ENCODE data around the gene ASH1L. TPM values are rescaled to one million over a fixed set of nuclear protein-coding genes. Genes with fewer than 3 reads are reported as not detected.
"Not testable (repeated sequence)": the region's sequence is repeated elsewhere in the genome, so short reads cannot be mapped to it uniquely, and the experiment has no call there.

ASH1L gene
- total RNA-seq, 1 donor from 2014 or later, result 90.6 TPM

DNA sequence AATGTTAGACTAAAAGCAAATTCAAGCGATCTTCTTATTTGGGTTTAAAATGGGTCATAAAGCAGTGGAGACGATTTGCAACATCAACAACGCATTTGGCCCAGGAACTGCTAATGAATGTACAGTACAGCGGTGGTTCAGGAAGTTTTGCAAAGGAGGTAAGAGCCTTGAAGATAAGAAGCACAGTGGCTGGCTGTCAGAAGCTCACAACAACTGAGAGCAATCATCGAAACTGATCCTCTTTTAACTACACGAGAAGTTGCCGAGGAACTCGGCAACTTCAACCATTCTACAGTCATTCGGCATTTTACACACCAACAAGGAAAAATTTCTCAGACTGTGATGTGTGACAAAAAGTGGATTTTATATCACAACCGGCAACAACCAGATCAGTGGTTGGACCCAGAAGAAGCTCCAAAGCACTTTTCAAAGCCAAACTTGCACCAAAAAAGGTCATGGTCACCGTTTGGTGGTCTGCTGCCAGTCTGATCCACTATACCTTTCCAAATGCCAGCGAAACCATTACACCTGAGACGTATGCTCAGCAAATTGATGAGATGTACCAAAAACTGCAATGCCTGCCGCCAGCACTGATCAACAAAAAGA, 47.9 kb downstream of the ASH1L start:
- ATAC-seq (ENCODE audit: low read depth) (no peak), DNase-seq (no peak)
- Mint-ChIP-seq H3K4me1 (peaks cover 31% of the 10 kb centered on the region), H3K36me3 (ENCODE audit: low read depth) (peaks cover 26% of the 10 kb centered on the region), H3K4me3 (no peak overlapping the region), H3K27me3 (no peaks in the 10 kb centered on the region), H3K27ac (no peak overlapping the region), H3K9me3 (no peaks in the 10 kb centered on the region)
- TF ChIP-seq, protein P1, sequence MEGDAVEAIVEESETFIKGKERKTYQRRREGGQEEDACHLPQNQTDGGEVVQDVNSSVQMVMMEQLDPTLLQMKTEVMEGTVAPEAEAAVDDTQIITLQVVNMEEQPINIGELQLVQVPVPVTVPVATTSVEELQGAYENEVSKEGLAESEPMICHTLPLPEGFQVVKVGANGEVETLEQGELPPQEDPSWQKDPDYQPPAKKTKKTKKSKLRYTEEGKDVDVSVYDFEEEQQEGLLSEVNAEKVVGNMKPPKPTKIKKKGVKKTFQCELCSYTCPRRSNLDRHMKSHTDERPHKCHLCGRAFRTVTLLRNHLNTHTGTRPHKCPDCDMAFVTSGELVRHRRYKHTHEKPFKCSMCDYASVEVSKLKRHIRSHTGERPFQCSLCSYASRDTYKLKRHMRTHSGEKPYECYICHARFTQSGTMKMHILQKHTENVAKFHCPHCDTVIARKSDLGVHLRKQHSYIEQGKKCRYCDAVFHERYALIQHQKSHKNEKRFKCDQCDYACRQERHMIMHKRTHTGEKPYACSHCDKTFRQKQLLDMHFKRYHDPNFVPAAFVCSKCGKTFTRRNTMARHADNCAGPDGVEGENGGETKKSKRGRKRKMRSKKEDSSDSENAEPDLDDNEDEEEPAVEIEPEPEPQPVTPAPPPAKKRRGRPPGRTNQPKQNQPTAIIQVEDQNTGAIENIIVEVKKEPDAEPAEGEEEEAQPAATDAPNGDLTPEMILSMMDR (IDR thresholded peaks at IDR 0.05), result no peak
- ChIA-PET POLR2A (no interaction called here), CTCF (interaction anchor here (1.0 to 1.9 kb wide), 2 partner anchors 10 to 12 kb away, joined by 3 to 5 read pairs; no protein-coding TSS in a partner anchor)
- intact Hi-C loops (cut with micrococcal nuclease), result no loop called here

DNA sequence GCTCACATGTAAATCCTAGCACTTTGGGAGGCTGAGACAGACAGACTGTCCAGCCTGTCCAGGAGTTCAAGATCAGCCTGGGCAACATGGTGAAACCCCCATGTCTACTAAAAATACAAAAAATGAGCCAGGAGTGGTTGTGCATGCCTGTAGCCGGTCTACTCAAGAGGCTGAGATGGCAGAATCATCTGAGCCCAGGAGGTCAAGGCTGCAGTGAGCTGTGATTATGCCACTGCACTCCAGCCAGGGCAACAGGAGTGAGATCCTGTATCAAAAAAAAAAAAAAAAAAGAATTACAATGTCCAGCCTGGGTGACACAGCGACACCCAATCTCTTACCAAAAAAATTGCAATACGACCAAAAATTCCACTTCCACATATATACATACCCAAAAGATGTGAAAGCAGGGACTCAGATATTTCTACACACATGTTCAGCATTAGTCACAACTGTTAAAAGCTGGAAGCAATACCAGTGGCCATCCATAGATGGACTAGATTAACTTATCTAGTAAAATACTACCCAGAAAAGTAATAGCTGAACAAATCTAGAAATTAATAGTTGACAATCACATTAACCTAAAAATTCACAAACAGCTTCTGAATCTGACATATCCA, 49.2 kb downstream of the ASH1L start:
- Mint-ChIP-seq H3K9me3 (no peaks in the 10 kb centered on the region), H3K27me3 (no peaks in the 10 kb centered on the region), H3K4me3 (no peak overlapping the region), H3K4me1 (peaks cover 30% of the 10 kb centered on the region), H3K27ac (no peak overlapping the region), H3K36me3 (ENCODE audit: low read depth) (peaks cover 25% of the 10 kb centered on the region)
- DNase-seq (no peak), ATAC-seq (ENCODE audit: low read depth) (no peak)
- CTCF ChIA-PET, result interaction anchor here (1.9 kb wide), 1 partner anchor 9 kb away, joined by 5 read pairs; no protein-coding TSS in a partner anchor
- intact Hi-C loops (cut with micrococcal nuclease), result no loop called here
- POLR2A ChIA-PET, result no interaction called here
- TF ChIP-seq, protein P1 (IDR thresholded peaks at IDR 0.05), result no peak

DNA sequence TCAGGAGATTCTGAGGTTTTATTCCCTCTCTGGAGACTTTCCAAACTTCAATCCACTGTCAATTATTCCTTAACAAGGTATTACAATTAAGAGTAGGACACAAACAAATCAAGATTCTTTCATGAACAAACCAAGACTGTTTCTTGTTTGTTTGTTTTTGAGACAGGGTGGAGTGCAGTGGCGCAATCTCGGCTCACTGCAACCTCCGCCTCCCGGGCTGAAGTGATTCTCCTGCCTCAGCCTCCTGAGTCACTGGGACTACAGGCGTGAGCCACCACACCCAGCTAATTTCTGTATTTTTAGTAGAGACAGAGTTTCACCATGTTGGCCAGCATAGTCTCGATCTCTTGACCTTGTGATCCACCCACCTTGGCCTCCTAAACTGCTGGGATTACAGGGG, 51.2 kb downstream of the ASH1L start:
- CTCF ChIA-PET; DNase-seq; H3K27me3 Mint-ChIP-seq; H3K9me3 Mint-ChIP-seq; ATAC-seq (ENCODE audit: low read depth); H3K27ac Mint-ChIP-seq; POLR2A ChIA-PET; intact Hi-C loops (cut with micrococcal nuclease); H3K4me3 Mint-ChIP-seq: not testable (repeated sequence)
- Mint-ChIP-seq H3K4me1 (peaks cover 31% of the 10 kb centered on the region), H3K36me3 (ENCODE audit: low read depth) (peaks cover 21% of the 10 kb centered on the region)

DNA sequence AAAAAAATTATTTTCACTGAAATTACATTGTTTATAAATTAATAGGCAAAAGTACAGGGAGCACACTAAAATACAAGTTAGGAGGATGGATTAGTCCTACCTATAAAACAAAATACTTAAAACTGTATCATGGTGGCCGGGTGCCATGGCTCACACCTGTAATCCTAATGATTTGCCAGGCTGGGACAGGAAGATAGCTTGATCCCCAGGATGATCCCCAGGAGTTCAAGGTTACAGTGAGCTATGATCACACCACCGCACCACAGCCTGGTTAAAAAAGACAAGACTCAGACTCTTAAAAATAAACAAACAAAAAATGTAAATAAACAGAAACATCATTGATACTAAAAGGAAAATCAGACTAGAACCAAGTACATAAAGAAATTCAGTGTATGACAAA, 53.5 kb downstream of the ASH1L start:
- POLR2A ChIA-PET, result no interaction called here
- H3K27ac Mint-ChIP-seq, result no peak overlapping the region
- H3K9me3 Mint-ChIP-seq, result no peaks in the 10 kb centered on the region
- TF ChIP-seq, protein P1 (IDR thresholded peaks at IDR 0.05), result no peak
- ATAC-seq (ENCODE audit: low read depth) (no peak), DNase-seq (no peak)
- CTCF ChIA-PET, result interaction anchor here (0.6 kb wide), 1 partner anchor 185 kb away, joined by 3 read pairs; no protein-coding TSS in a partner anchor
- H3K4me3 Mint-ChIP-seq, result no peak overlapping the region
- H3K36me3 Mint-ChIP-seq (ENCODE audit: low read depth), result peaks cover 19% of the 10 kb centered on the region
- H3K4me1 Mint-ChIP-seq, result peaks cover 32% of the 10 kb centered on the region
- no peaks in the 10 kb centered on the region for H3K27me3 Mint-ChIP-seq
- intact Hi-C loops (cut with micrococcal nuclease), result no loop called here

DNA sequence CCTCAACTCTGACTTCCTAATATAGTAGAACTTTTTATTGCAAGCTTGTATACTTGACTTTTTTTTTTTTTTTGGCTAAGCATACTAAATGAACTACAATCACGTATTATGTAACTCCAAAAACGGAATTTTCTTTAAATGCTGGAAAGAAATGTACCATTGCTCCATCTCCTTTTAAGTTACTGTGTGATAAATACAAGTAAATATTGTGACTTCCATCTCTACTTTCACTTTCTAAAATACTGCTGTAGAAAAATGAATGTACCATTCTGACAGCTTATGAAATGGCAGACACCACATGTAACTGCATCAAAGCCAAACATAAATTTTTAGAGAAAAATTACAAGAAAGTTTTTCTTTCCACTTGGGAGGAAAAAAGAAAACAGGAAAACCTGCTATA, 54.7 kb downstream of the ASH1L start:
- Mint-ChIP-seq H3K27me3 (no peaks in the 10 kb centered on the region), H3K27ac (no peak overlapping the region), H3K4me3 (no peak overlapping the region), H3K36me3 (ENCODE audit: low read depth) (peaks cover 13% of the 10 kb centered on the region), H3K9me3 (no peaks in the 10 kb centered on the region), H3K4me1 (peaks cover 31% of the 10 kb centered on the region)
- DNase-seq (no peak), ATAC-seq (ENCODE audit: low read depth) (no peak)
- TF ChIP-seq, protein P1 (IDR thresholded peaks at IDR 0.05), result no peak
- CTCF ChIA-PET, result no interaction called here
- intact Hi-C loops (cut with micrococcal nuclease), result no loop called here
- POLR2A ChIA-PET, result interaction anchor here (0.5 to 0.8 kb wide), 2 partner anchors 55 to 66 kb away, joined by 4 to 6 read pairs; partner anchors contain the start of gene ASH1L

DNA sequence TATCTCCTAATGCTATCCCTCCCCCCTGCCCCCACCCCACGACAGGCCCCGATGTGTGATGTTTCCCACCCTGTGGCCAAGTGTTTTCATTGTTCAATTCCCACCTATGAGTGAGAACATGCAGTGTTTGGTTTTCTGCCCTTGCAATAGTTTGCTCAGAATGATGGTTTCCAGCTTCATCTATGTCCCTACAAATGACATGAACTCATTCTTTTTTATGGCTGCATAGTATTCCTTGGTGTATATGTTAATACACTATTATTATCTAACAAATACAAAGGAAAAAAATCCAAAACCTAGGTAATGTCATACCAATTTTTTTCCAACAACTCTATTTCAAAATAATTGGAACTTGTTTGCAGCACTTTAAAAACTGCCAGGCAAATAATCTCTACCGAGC, 56.6 kb downstream of the ASH1L start:
- H3K36me3 Mint-ChIP-seq (ENCODE audit: low read depth); H3K27me3 Mint-ChIP-seq; intact Hi-C loops (cut with micrococcal nuclease); POLR2A ChIA-PET; CTCF ChIA-PET; H3K9me3 Mint-ChIP-seq; ATAC-seq (ENCODE audit: low read depth); DNase-seq; H3K27ac Mint-ChIP-seq; H3K4me3 Mint-ChIP-seq: not testable (repeated sequence)
- peaks cover 38% of the 10 kb centered on the region for H3K4me1 Mint-ChIP-seq
